HT1080 (cell line): ENCODE data around the gene GLOD5. TPM values are rescaled to one million over a fixed set of nuclear protein-coding genes. Genes with fewer than 3 reads are reported as not detected.

ENCODE experiments used
- small RNA-seq: library from RNA; depleted of rRNA; stranded (forward); fragments of <200 nt; gene quantifications from one replicate; pipeline ENCODE3, GENCODE V24; 2014
- total RNA-seq: library from RNA; depleted of rRNA; stranded (reverse); fragments of >200 nt; shearing (Covaris generic); gene quantifications from 2 replicates; pipeline ENCODE4 v1.2.3, GENCODE V29; 2014; rRNA removed

The GLOD5 gene
- total RNA-seq, 1 experiment from 2014 or later, result not detected

Small RNA genes lying within 50 kb of the gene (small RNA-seq; reads per million reads assigned to genes)
- gene RNU6-1056P (not detected), gene RNU6-29P (0.11 reads per million)

Other genes with a start within 250 kb of the GLOD5 start
- gene EBP, start 239.9 kb upstream of the GLOD5 start, total RNA-seq, result 129 and 145 TPM in 2 replicates
- gene TBC1D25, start 222.0 kb upstream of the GLOD5 start, total RNA-seq, result 7.1 and 10.4 TPM in 2 replicates
- 169 and 174 TPM in 2 replicates for gene RBM3, start 187.3 kb upstream of the GLOD5 start, total RNA-seq
- gene WDR13, start 164.3 kb upstream of the GLOD5 start, total RNA-seq, result 66.1 and 74.0 TPM in 2 replicates
- 0.20 and 0.47 TPM in 2 replicates for gene WAS, start 77.9 kb upstream of the GLOD5 start, total RNA-seq
- 10.1 and 11.2 TPM in 2 replicates for gene SUV39H1, start 65.0 kb upstream of the GLOD5 start, total RNA-seq
- gene GATA1, start 24.8 kb downstream of the GLOD5 start, total RNA-seq, result not detected in 2 replicates
- gene HDAC6, start 40.3 kb downstream of the GLOD5 start, total RNA-seq, result 11.0 and 12.0 TPM in 2 replicates
- not detected in 2 replicates for gene ERAS, start 64.8 kb downstream of the GLOD5 start, total RNA-seq
- gene PCSK1N, start 73.9 kb downstream of the GLOD5 start, total RNA-seq, result not detected in 2 replicates
- 63.0 and 65.9 TPM in 2 replicates for gene TIMM17B, start 136.0 kb downstream of the GLOD5 start, total RNA-seq
- gene PQBP1, start 136.2 kb downstream of the GLOD5 start, total RNA-seq, result 80.8 and 109 TPM in 2 replicates
- gene SLC35A2, start 149.9 kb downstream of the GLOD5 start, total RNA-seq, result 19.4 and 30.6 TPM in 2 replicates
- gene PIM2, start 157.3 kb downstream of the GLOD5 start, total RNA-seq, result 0.03 and 0.16 TPM in 2 replicates
- gene OTUD5, start 195.9 kb downstream of the GLOD5 start, total RNA-seq, result 30.0 and 31.7 TPM in 2 replicates
- 0.23 and 0.42 TPM in 2 replicates for gene KCND1, start 210.1 kb downstream of the GLOD5 start, total RNA-seq
- gene GRIPAP1, start 240.5 kb downstream of the GLOD5 start, total RNA-seq, result 11.9 and 13.9 TPM in 2 replicates